Dermis blood vessel endothelial cell (primary cell): ENCODE results near the gene PIPOX. TPM values are rescaled to one million over a fixed set of nuclear protein-coding genes. Genes with fewer than 3 reads are reported as not detected.
A peak's percentile ranks its signal among the peaks of the same experiment; 100 is the strongest.

Experiments used
- DNase-seq: peaks from one replicate; pipeline ENCODE4 v3.0.0; 2010
- total RNA-seq: library from RNA; depleted of rRNA; stranded (reverse); fragments of >200 nt; gene quantifications from 2 replicates; pipeline ENCODE4 v1.2.3, GENCODE V29; 2014

Gene PIPOX, protein sequence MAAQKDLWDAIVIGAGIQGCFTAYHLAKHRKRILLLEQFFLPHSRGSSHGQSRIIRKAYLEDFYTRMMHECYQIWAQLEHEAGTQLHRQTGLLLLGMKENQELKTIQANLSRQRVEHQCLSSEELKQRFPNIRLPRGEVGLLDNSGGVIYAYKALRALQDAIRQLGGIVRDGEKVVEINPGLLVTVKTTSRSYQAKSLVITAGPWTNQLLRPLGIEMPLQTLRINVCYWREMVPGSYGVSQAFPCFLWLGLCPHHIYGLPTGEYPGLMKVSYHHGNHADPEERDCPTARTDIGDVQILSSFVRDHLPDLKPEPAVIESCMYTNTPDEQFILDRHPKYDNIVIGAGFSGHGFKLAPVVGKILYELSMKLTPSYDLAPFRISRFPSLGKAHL
- total RNA-seq, result 0.93 and 3.1 TPM in 2 replicates

DNA sequence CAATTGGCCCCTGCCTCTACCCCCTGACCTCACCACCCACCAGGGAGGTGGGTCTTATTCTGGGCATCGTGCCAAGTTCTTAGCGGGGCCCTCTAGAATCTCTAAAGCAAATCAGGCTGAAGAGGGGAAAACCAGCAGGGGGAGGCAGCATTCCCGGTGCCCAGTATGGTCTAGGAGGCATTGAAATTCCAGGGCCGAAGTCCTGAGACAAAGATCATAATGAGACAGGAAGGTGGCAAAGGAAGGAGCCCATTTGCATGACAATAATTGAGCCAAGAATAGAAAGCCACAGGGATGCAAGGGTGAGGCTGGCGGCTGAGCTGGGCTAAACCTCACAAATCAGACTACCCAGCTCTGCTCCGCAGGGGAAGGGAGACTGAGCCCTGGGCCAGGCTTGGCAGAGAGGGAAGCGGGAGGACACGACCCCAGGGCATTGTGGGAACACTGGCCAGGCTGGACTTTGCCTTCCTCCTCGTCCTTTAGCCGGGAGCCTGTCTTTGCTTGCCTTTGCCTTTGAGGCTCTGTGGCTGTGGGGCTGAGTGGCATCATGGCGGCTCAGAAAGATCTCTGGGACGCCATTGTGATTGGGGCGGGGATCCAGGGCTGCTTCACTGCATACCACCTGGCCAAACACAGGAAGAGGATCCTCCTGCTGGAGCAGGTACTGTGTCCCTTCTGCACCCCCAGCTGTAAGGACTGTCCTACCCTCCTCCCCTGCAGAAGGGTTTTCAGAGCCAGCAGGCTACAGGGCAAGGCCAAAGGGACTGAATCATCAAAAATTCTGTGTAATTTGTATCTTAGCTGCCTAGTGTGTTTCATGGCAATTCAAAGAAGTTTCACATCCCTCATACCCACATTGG is at the start of gene PIPOX:
Gene PIPOX (plus strand): TSS at position 463 of the 860 bp plus-strand sequence. CDS start 85 bp downstream, at position 548.
- peak; percentile 72 for DNase-seq

DNA sequence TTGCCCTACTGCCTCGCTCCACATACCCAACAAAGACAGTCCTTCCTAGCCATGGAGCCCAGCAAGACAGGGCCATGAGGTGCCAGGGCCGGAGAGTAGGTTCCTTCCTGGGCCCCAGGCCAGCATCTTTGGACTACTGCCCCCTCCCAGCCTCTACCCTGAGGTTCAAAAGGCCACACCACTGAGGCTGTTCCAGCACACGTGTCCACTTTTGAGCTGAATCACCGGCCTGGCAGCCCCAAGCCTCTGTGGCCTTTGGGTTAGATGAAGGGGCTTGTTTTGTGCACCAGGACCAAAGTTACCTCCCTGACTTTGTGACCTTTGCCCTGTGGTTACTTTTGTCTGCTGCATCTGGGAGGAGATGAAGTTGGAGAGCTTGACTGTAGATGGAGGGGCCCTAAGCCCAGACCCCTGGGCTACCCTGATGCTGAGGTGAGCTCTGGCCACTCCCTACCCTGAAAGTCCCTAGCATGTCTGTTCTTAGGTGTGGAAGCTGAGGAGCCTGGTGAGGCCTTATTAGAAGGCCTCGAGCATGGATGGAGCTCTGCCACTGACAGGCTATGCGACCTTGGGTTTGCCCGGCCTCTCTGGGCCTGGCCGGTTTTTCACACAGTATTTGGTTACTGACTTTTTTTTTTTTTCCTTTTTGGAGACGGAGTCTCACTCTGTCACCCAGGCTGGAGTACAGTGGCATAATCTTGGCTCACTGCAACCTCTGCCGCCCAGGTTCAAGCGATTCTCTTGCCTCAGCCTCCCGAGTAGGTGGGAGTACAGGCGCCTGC is 49.1 kb upstream of the PIPOX start:
- no peak for DNase-seq

DNA sequence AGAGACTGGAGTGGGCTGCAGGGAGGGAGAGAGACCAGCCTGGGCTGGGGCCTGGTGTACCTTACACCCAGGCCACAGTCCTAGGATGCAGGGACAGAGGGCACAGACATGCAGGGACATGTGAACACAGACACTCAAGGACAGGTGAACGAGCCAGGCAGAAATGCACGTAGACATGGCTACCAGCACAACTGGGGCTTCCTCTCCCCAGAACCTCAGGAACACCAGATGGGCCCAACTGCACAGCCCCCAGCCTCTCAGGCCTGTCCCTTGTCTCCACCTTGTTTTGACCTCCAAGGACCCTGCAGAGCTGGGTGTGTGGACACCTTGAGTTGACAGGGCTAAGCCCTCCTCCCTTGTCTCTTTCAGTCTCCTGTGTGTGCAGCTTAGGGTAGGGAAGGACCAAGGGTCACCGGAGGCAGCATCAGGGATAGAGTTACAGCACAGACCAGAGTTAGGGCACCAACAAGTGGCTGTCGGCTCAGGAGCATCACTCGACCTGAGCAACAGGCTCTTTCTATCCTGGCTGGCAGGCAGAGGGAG is 46.3 kb upstream of the PIPOX start:
- no peak for DNase-seq

DNA sequence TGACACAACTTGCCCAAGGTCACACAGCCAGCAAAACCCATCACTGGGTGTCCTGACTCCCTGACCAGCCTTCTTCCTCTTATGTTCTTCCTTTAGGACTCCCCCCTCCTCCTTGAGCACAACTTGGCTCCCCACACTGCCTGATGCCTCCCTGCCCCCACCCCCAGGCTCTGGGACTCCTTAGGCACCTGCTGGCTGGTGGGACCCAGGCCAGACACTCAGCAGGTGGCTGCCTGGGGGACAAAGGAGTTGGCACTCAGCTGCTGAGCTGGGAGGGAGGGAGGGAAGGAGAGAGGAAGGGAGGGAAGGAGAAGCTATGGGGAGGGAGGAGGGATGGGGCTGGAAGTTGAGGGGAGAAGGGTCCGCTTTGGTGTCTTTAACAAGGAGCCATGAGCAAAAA is 45.1 kb upstream of the PIPOX start:
- DNase-seq, result no peak

DNA sequence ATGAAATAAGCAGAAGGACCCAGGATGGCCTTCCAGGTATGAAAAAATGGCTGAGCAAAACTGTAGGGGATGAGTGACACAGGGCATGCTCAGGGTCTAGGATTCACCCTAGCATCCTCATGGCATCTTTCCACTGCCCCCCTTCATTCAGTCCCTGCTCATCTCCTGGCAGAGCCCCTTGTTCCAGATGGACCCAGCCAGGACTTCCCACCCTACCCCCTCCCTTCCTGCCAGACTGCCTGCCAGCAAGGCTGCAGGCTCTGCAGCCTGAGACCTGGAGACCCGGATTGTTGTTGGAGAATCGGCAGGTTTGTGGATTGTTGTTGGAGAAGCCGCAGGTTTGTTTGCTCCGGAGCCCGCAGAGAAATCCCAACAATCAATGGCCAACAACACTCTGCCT is 43.7 kb upstream of the PIPOX start:
- DNase-seq, result no peak

DNA sequence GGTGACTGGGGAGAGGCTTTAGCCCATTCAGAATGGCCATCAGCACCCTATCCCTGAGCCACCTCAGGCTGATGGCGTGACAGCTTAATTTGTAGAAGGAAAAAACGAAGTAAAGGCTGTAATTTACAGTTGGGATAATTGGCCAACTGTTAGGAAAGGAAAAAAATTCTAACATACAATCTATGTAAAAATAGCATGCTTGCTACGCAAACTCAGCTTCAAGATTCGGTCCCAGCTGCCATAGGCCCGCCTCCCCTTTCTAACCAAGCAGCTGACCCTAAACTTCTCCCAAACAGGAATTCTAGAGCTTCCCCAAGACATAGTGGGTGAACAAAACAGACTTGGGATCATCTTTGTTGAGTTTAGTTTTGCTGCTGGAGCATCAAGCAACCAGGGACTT is 42.0 kb upstream of the PIPOX start:
- no peak for DNase-seq

DNA sequence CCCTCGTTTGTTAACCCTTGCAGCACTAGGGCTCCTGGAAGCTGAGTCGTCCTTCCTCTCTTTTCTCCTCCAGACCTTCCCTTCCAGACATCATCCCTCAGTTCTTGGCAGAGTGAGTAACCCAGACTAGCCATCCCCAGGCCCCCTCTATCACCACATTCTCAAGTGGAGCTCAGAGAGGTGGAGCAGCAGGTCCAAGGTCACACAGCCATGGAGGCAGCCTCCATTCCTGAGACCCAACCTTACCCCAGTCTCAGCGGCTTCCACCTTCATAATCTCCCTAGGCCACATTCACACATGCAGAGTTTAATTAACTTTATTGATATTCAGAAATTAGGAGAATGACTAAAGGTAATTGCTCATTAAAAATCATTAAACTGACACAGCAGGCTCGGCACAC is 40.1 kb upstream of the PIPOX start:
- no peak for DNase-seq

DNA sequence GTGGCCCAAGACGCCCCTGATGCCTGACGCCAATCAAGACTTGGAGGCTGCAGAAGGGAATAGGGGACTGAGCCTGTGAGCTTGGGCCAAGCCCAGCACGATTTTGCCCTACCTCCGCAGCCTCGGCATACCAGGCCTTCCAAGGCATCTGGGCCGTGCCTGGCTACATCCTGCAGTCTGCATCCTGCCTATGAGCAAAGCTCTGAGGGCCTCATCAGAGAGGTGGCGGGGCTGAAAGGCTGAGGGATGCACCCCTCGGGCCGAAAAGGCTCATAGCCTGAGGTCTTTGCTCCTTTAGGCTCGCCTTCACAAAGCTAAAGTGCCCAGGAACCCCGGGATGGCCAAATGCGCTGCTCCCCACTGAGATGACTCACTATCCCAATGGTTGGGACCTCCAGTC is 39.7 kb upstream of the PIPOX start:
- no peak for DNase-seq

DNA sequence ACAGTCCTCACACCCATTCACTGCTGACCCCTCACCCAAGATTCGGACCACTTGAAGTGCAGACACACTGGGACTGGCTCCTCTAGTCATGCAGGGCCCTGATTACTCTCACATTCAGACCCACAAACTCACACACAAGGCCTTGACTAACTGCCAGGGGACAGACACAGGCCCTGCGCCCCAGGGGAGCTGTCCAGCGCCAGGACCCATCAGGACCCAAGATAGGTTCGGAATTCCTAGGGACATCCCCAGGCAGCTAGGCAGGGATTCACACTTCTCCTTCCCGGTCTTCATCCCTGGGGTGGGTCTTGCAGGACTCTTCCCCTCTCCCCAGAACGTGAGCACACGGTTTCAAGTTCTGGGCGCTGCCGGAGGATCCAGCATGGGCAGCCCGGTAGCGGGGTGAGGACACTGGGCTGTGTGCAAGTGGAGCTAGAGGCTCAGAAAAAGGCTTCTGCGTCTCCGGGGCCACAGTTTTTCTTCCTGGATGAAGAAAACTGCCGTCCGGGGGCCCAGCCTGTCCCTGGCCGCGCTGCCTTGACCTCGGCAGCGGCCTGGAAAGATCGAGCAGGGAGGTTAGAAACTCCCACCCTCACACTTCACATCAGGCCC is 38.8 kb upstream of the PIPOX start:
- peak; percentile 31 for DNase-seq

DNA sequence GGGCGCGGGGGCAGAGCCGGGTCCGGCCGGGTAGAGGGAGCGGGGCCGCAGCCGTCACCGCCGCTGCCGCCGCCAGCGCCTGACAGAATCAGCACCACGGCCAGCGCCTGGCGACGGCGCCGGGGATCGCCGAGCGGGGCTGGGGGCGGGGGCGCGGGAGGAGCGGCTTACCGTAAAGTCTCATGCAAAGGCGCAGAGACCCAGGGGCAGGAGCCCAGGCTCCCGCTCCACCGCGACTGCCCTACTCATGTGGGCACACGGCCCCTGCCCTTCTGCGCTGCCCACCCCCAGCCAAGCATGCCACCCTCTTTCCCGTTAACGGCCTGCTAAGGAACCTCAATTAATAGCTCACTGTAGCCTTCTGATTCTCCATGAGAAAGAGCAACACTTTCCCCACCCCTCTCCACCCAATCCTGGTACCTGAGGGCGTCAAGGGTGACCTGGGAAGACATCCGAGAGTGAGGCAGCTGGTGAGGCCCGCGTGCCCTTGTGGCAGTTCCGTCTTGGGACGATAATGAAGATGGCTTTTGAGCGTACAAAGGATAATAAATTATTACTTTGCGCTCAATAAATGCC is 36.9 kb upstream of the PIPOX start, which contains the start of gene SEZ6:
Gene SEZ6 (minus strand): TSS at position 98 of the 576 bp plus-strand sequence. CDS start 164 bp downstream, outside the sequence.
- peak; percentile 77 for DNase-seq

DNA sequence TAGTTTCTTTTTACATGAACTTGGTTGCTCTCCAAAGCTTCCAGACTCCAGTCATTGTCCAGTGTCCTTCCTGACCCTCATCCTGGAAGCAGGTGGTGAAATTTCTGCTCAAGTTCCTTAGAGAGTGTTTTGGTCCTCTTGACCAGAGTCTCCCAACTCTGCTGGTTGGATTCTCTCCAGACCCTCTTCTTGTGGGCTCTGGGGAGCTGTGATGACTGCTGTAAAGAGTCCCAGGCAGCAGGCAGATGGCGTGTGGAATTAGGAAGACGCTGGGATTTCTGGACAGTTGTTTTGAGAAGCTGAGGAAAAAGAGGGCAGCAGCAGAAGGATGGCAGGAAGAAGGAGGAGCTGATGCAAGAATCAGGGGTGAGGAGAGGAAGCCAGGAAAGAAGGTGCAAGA is 35.5 kb upstream of the PIPOX start:
- no peak for DNase-seq

DNA sequence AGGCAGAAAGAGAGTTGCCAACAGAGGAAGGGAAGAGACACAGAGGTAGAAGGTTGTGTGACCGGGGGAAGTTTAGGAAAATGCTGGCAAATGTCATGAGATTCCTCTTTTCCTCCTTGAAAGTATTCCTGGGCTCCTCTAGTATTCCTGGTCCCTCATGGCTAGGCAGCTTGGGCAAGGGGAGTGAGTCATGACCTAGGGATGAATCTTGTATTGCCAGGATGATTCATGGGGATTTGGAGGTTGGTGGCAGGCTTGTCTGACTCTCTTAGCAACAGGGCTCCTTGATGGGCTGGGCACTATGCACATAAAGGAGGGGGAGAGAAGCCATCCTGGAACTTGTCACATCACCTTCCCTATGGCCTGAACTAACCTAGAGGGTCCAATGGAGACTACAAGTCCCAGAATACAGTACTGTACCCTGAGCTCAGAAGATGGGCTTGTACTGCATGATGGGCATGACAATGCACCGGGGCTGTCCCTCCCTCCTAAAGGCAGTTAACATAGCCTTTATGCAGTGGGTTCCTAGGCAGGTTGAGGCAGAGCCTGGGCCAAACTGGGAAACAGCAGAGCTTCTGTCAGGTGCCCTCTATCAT is 35.0 kb upstream of the PIPOX start:
- DNase-seq, result no peak

DNA sequence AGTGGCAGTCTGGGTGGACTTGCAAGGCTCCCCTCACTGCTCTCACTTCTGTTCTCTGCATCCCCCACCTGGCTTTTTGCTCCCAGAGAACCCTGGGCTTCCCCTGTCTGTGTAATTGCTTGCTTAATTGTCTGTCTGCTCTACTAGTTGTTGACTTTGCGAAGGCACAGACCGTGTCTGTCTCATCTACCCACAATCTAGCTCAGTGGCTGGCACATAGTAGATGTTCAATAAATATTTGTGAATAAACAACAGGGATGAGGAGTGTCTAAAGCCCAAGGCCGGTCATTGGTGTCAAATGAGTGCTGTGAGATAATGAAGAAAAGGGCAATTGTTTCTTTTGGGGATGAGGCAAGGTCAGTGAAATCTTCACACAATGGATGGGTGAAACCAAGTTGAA is 34.4 kb upstream of the PIPOX start:
- DNase-seq, result no peak

DNA sequence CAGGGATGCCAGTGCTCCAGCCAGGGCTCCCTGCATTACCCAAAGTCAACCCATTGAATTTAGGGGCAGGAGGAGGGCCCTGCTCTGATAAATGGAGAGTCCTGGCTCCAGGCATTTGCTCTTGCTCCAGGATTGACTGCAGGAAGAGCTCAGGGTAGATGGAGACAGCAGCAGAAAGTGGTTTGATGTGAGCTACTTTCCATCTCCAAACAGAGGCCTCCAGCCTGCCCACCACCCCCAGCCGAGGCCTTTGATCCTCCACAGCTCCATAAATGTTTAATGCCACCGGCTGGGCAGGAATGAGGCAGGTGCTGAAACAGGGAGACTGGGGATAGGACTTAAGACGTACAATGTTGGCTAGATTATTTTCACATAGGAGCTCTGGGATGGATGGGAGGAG is 32.8 kb upstream of the PIPOX start:
- no peak for DNase-seq

DNA sequence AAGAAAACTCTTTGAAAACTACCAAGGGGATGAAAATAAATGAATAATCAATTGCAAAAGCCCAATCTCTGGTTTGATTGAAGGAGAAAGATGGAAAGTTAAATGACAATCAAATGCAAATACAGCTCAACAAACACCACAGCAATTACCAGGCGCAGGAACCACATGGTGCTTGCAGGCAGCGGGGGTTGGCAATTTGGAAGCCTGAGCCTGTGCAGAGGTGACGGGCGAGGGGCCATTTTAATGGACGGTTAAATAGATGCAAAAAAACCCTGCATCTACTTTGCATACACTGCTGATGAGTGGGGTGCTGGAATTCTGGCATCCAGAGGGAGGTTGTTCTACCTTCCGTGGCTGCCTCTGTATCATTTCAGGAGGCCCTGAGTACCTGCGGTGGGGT is 32.4 kb upstream of the PIPOX start:
- DNase-seq, result no peak

DNA sequence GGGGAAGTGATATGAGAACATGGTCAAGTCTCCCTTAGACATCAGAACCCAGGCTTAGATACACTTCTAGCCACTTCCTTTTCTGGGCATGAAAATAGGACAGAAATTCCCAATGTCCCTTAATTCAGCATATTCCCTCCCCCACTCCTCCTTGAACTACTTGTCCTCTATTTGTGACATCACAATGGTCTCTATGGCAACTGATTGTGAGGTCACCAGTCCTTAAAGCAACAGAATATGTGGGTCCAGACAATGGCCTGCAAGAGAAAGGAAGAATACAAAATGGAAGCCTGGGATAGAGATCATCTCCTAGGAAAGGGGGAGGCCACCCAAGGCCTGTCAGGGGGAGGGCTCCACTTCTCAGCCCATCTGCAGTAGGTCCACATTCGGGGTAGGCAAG is 30.4 kb upstream of the PIPOX start:
- DNase-seq, result no peak

DNA sequence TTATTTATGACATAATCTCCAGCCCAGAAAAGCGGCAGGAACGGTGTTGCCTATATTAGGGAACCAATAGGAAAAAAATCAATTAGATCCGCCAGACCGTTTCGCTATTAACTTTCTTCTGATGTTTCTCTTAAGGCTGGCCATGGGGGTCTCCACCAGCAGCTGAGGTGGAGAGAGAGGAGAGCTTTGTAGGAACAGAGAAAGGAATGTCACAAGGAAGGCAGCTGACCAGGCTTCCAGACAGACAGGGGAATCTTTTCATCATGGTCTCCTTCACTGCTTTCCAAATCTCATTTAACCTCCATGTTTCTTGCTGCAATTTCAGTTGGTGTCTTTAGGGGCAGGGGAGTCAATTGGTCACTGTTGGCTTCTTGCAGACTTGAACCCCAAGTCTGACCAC is 28.2 kb upstream of the PIPOX start:
- no peak for DNase-seq

DNA sequence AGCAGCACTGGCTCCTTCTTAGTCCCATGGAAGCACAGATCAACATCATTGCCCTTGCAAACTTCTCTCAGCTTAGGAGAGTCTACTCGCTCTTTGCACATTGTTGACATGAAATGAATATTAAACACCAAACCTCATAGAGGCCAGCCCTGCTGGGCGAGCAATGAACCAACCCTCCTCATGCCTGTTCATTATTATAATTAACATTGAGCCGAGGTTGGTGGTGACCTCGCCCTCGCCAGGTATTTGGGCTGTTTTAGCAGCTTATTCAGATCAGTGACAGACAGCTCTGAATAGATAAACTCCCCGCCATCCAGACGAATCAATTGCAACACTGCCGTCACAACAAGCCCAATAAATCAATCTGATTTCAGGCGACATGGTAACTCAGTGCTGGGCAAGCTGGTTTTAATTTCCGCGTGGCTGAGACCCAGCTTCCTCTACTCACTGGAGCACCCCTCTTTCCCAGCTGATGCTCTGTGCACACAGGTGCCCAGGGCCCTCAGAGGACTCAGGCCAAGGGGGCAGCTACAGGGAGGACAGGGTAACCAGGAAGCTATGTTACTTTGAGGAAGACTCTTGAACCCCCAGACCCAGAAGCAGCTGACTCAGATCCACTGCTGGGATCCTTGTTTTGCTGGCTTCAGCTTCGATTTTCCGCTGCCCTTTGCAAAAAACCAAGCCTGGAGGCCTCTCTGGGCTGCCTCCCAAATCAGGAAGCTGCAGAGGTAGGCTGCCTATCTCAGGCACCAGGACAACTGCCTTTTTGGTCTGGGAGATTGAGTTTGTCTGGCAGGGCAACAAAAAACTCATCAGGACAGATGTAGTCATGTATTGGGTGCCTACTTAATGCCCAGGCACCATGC is 26.4 kb upstream of the PIPOX start:
- DNase-seq, result no peak

DNA sequence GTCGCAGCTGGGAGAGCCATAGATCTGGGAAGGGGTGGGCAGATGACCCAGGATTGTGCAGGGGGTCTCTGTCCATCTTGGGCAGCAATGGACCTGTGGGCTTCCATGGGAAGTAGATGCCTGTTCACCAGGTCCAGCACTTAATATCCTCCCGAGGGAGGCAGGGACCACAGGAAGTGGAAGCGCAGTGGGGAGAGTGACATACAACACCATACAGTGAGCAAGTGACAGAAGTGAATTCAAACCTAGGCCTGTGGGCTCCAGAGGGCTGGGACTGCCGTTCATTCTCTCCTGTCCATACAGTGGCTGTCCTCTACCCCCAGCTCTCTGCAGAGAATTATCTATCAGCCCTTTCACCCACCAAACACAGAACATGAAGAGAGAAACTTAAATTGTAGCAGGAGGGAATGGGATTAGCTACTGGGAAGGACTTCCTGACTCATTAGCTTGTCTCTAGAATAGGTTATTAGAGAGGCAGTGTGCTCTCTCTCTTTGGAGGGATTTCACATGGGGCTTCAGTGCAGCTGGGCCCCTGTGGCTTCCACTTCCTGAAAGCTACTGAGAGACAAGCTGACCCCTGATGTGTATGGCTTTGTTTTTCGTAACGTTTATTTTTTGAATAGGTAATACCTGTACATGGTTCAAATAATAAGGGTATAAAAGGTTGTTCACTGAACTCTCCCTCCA is 24.0 kb upstream of the PIPOX start:
- DNase-seq, result no peak
